Measurements from ENCODE around the gene DISP1. TPM values are rescaled to one million over a fixed set of nuclear protein-coding genes. Genes with fewer than 3 reads are reported as not detected.

DISP1 gene
- total and polyA plus RNA-seq, 3 donors from 2014 or later = 21.8 to 71.8 (median 50.6) TPM

DNA sequence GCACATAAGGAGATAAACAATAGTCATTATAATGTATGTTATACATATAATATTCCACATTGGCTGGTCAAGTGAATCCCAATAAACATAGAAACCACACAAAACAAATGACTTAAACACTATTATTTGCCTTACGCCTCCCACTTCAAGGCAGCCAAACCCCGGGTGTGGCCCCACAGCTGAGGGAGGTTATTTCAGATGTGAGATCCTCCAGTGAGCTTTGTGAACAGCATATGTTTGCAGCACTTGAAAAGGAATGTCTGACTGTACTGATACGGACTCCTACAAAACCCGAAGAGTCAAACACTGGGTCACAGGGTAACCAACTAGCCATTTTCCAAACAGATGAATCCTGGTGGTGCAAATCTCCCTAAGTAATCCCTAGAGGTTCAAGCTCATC, 27.1 kb upstream of the DISP1 start:
- Histone ChIP-seq H3K4me3 (no peak overlapping the region), H3K36me3 (ENCODE audit: low read depth, missing control alignments) (no peaks in the 10 kb centered on the region), H3K9me3 (no peaks in the 10 kb centered on the region), H3K4me1 (peaks cover 4% of the 10 kb centered on the region), H3K27ac (no peak overlapping the region), H3K27me3 (no peaks in the 10 kb centered on the region)
- no peak for TF ChIP-seq POLR2A (IDR thresholded peaks at IDR 0.05)
- TF ChIP-seq, protein P1, sequence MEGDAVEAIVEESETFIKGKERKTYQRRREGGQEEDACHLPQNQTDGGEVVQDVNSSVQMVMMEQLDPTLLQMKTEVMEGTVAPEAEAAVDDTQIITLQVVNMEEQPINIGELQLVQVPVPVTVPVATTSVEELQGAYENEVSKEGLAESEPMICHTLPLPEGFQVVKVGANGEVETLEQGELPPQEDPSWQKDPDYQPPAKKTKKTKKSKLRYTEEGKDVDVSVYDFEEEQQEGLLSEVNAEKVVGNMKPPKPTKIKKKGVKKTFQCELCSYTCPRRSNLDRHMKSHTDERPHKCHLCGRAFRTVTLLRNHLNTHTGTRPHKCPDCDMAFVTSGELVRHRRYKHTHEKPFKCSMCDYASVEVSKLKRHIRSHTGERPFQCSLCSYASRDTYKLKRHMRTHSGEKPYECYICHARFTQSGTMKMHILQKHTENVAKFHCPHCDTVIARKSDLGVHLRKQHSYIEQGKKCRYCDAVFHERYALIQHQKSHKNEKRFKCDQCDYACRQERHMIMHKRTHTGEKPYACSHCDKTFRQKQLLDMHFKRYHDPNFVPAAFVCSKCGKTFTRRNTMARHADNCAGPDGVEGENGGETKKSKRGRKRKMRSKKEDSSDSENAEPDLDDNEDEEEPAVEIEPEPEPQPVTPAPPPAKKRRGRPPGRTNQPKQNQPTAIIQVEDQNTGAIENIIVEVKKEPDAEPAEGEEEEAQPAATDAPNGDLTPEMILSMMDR (IDR thresholded peaks at IDR 0.05) = no peak
- 86 to 88% methylated on average over 4 of the region's 4 CpGs for WGBS, 2 donors
- DNase-seq = no peak
- intact Hi-C loops (cut with DNase I; ENCODE audit: low total_unique reads) = no loop called here

DNA sequence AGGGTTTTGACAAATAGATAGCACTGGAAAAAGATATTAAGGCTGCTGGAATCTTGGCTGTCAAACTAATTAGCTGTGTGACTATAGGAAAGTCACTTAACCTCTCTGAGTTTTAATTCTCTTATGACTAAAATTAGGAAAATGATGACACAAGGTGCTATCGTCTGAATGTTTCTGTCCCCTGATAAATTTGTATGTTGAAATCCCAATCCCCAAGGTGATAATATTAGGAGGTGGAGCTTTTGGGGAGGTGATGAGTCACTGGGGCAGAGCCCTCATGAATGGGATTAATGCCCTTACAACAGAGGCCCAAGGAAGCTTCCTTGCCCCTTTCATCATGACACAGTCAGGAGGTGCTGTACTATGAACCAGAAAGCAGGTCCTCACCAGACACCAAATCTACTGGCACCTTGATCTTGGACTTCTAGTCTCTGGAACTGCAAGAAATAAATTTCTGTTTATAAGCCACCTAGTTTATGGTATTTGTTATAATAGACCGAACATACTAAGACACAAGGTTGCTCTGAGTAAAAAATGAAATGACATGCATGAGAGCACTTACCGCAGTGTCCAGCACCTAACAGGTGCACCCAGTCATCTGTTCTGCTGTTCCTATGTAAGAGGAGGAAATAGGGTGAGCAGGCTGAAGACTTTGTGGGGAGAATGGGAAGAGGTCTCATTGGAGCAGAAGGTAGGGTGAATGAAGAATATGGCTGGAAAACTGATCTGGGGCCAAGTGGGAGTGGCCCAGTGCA, 26.3 kb upstream of the DISP1 start:
- no peak for DNase-seq
- intact Hi-C loops (cut with DNase I; ENCODE audit: low total_unique reads) = no loop called here
- no peaks in the 10 kb centered on the region for H3K36me3 ChIP-seq (ENCODE audit: low read depth, missing control alignments)
- no peaks in the 10 kb centered on the region for H3K9me3 ChIP-seq
- 85 to 87% methylated on average over 3 of the region's 3 CpGs for WGBS, 2 donors
- TF ChIP-seq, protein P1 (IDR thresholded peaks at IDR 0.05) = no peak
- no peak for TF ChIP-seq POLR2A (IDR thresholded peaks at IDR 0.05)
- no peak overlapping the region for H3K27ac ChIP-seq
- no peak overlapping the region for H3K4me3 ChIP-seq
- no peaks in the 10 kb centered on the region for H3K27me3 ChIP-seq
- peaks cover 4% of the 10 kb centered on the region for H3K4me1 ChIP-seq

DNA sequence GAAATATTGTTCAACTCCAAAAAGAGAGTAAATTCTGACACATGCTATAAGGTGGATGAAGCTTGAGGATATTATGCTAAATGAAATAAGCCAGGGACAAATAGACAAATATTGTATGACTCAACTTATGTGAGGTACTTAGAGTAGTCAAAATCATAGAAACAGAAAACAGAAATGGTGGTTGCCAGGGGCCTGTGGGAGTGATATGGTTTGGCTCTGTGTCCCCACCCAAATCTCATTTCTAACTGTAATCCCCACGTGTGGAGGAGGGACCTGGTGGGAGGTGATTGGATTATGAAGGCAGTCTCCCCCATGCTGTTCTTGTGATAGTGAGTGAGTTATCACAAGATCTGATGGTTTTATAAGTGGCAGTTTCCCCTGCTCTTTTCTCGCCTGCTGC, 24.7 kb upstream of the DISP1 start:
- Histone ChIP-seq H3K4me1 (peaks cover 4% of the 10 kb centered on the region), H3K27ac (no peak overlapping the region)

DNA sequence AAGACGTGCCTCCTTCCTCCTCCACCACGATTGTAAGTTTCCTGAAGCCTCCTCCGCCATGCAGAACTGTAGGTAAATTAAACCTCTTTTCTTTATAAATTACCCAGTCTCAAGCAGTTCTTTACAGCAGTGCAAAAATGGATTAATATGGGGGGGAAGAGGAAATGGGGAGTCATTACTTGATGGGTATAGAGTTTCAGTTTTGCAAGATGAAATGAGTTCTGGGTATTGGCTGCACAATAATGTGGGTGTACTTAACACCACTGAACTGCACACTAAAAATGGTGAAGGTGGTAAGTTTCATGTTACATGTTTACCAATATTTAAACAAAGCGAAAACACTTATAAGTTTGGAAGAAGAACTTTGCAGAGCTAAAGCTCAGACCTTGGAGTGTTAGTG, 24.3 kb upstream of the DISP1 start:
- Histone ChIP-seq H3K4me1 (peaks cover 4% of the 10 kb centered on the region), H3K4me3 (no peak overlapping the region), H3K27ac (no peak overlapping the region), H3K9me3 (no peaks in the 10 kb centered on the region), H3K27me3 (no peaks in the 10 kb centered on the region), H3K36me3 (ENCODE audit: low read depth, missing control alignments) (no peaks in the 10 kb centered on the region)
- intact Hi-C loops (cut with DNase I; ENCODE audit: low total_unique reads) = loop anchor here (5.0 kb wide), 1 partner anchor 297 kb away; no protein-coding TSS in a partner anchor
- WGBS, 2 donors = 87 to 89% methylated on average over 4 of the region's 4 CpGs
- TF ChIP-seq, protein P1 (IDR thresholded peaks at IDR 0.05) = no peak
- TF ChIP-seq POLR2A (IDR thresholded peaks at IDR 0.05) = no peak
- no peak for DNase-seq

More for the DNA sequence above, 24.7 kb upstream of the DISP1 start:
- 59 to 79% methylated on average over 2 of the region's 2 CpGs for WGBS, 2 donors
- no peak for DNase-seq
- Histone ChIP-seq H3K27me3 (no peaks in the 10 kb centered on the region), H3K4me3 (no peak overlapping the region), H3K36me3 (ENCODE audit: low read depth, missing control alignments) (no peaks in the 10 kb centered on the region), H3K9me3 (no peaks in the 10 kb centered on the region)
- intact Hi-C loops (cut with DNase I; ENCODE audit: low total_unique reads) = loop anchor here (5.0 kb wide), 1 partner anchor 297 kb away; no protein-coding TSS in a partner anchor
- TF ChIP-seq, protein P1 (IDR thresholded peaks at IDR 0.05) = no peak
- no peak for TF ChIP-seq POLR2A (IDR thresholded peaks at IDR 0.05)
